ENCODE measurements around the gene RBFA.

RBFA gene

DNA sequence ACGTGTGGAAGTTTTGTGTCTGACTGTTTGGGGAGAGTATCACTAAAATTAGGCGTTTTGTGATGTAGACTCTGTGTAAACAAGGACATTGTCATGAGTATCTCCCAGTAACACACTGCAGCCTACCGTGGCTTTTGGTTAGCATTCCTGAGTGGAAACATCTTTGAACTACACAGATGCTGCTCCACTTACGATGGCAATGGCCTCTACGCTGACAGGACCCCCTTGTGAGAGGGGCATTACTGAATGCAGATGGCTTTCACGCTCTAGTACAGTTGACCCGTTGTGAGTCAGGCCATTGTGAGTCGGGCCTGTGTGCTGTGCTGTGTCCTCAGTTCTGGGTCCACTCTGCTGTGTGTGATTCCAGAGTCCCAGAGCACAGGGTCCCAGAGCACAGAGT, 40.5 kb downstream of the RBFA start:
- DNase-seq (ENCODE audit: low spot score) = no peak

DNA sequence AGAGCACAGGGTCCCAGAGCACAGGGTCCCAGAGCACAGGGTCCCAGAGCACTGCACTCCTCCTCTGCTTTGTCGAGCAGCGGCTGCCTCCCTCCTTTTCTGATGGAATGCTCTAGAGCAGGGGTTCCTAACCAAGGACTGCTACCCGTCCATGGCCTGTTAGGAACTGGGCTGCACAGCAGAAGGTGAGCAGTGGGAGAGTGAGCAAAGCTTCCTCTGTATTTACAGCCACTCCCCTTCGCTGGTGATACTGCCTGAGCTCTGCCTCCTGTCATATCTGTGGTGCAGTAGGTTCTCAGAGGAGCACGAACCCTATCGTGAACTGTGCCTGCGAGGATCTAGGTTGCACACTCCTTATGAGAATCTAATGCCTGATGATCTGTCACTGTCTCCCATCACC, 41.7 kb downstream of the RBFA start:
- DNase-seq (ENCODE audit: low spot score) = no peak

- no peak for DNase-seq (ENCODE audit: low spot score)
Observed at GRCh38 chr18:80076379-80076778, 42.1 kb downstream of the RBFA start.

- no peak for DNase-seq (ENCODE audit: low spot score)
Observed at GRCh38 chr18:80077873-80078272, 43.6 kb downstream of the RBFA start.

Measured in pons (tissue), 1 donor.